Measurements from ENCODE around the gene DNAJC5G. TPM values are rescaled to one million over a fixed set of nuclear protein-coding genes. Genes with fewer than 3 reads are reported as not detected.

Gene DNAJC5G
- total and polyA plus RNA-seq, 2 of the 13 experiments (the other 11 are each of a cell fraction or from before 2014, with no cell fraction given), result 0.05 TPM; not detected in 1

DNA sequence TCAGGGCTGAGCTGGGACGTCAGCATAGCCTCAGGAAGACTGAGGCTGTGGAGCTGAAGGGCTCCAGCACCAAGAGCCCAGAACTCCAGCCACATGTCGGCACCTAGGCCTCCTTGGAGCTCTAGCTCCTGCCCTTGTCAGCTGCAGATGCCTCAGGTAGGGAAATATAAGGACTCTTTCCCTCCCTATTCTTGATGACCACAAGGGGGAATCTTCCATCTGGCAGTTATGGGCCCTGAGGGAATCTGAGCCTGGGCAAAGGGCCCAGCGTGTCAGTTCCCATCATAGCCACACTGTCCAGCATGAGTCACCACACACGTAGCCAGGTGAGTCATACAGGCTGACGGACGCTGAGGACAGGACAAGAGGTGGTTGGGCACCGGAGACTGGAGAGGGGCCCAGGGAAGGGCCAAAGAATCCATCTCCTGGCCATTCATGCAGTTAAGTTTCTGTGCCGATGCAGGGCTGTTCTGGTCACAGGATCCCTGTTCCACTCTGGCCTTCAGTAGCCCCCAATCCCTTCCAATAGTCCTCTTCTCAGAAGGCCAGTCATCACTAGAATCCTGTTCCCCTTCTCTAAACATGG is 45.8 kb downstream of the DNAJC5G start (continued):
- TF ChIP-seq HNRNPK (IDR thresholded peaks at IDR 0.05; ENCODE audit: low read depth, low read length, poor library complexity, severe bottlenecking) (no peak), ELF4 (CRISPR knock-in tag; IDR thresholded peaks at IDR 0.05; ENCODE audit: borderline replicate concordance) (no peak), ZNF367 (CRISPR knock-in tag; IDR thresholded peaks at IDR 0.05; ENCODE audit: borderline replicate concordance) (no peak), ZKSCAN8 (CRISPR knock-in tag; IDR thresholded peaks at IDR 0.05; ENCODE audit: borderline replicate concordance) (peak; percentile 77; the same call in 1 of the 2 replicates), ZNF292 (CRISPR knock-in tag; IDR thresholded peaks at IDR 0.05; ENCODE audit: borderline replicate concordance, low read depth) (peak; percentile 66; the same call in 1 of the 2 replicates), NONO (IDR thresholded peaks at IDR 0.05) (no peak), NONO (CRISPR knock-in tag; conservative IDR thresholded peaks at IDR 0.05) (peak; percentile 71; the same call in 1 of the 2 replicates), RXRA (CRISPR knock-in tag; IDR thresholded peaks at IDR 0.05) (peak; percentile 92), EZH2 (conservative IDR thresholded peaks at IDR 0.05; ENCODE audit: low read depth, low read length) (no peak), ZNF12 (CRISPR knock-in tag; IDR thresholded peaks at IDR 0.05) (peak; percentile 47; the same call in 1 of the 2 replicates), CC2D1A (CRISPR knock-in tag; IDR thresholded peaks at IDR 0.05) (no peak), HIVEP1 (CRISPR knock-in tag; IDR thresholded peaks at IDR 0.05) (0 out of 2 replicates have a peak, but pooled peaks have one; percentile 27), ZFP1 (CRISPR knock-in tag; IDR thresholded peaks at IDR 0.05) (peak; percentile 88), RBM22 (optimal IDR thresholded peaks at IDR 0.05; ENCODE audit: low read length) (peak; percentile 34), SIN3B (IDR thresholded peaks at IDR 0.05; ENCODE audit: low read length) (no peak), ZNF678 (CRISPR knock-in tag; IDR thresholded peaks at IDR 0.05) (no peak), ZNF3 (CRISPR knock-in tag; IDR thresholded peaks at IDR 0.05) (no peak), ZNF326 (CRISPR knock-in tag; IDR thresholded peaks at IDR 0.05; ENCODE audit: borderline replicate concordance) (no peak; the same call in 1 of the 2 replicates)
- TF ChIP-seq, protein P1, sequence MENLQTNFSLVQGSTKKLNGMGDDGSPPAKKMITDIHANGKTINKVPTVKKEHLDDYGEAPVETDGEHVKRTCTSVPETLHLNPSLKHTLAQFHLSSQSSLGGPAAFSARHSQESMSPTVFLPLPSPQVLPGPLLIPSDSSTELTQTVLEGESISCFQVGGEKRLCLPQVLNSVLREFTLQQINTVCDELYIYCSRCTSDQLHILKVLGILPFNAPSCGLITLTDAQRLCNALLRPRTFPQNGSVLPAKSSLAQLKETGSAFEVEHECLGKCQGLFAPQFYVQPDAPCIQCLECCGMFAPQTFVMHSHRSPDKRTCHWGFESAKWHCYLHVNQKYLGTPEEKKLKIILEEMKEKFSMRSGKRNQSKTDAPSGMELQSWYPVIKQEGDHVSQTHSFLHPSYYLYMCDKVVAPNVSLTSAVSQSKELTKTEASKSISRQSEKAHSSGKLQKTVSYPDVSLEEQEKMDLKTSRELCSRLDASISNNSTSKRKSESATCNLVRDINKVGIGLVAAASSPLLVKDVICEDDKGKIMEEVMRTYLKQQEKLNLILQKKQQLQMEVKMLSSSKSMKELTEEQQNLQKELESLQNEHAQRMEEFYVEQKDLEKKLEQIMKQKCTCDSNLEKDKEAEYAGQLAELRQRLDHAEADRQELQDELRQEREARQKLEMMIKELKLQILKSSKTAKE (CRISPR knock-in tag; IDR thresholded peaks at IDR 0.05; ENCODE audit: borderline replicate concordance), result no peak
- TF ChIP-seq, protein P2, sequence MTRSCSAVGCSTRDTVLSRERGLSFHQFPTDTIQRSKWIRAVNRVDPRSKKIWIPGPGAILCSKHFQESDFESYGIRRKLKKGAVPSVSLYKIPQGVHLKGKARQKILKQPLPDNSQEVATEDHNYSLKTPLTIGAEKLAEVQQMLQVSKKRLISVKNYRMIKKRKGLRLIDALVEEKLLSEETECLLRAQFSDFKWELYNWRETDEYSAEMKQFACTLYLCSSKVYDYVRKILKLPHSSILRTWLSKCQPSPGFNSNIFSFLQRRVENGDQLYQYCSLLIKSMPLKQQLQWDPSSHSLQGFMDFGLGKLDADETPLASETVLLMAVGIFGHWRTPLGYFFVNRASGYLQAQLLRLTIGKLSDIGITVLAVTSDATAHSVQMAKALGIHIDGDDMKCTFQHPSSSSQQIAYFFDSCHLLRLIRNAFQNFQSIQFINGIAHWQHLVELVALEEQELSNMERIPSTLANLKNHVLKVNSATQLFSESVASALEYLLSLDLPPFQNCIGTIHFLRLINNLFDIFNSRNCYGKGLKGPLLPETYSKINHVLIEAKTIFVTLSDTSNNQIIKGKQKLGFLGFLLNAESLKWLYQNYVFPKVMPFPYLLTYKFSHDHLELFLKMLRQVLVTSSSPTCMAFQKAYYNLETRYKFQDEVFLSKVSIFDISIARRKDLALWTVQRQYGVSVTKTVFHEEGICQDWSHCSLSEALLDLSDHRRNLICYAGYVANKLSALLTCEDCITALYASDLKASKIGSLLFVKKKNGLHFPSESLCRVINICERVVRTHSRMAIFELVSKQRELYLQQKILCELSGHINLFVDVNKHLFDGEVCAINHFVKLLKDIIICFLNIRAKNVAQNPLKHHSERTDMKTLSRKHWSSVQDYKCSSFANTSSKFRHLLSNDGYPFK (CRISPR knock-in tag; IDR thresholded peaks at IDR 0.05; ENCODE audit: borderline replicate concordance), result peak; percentile 80; the same call in 1 of the 2 replicates
- TF ChIP-seq, protein P3, sequence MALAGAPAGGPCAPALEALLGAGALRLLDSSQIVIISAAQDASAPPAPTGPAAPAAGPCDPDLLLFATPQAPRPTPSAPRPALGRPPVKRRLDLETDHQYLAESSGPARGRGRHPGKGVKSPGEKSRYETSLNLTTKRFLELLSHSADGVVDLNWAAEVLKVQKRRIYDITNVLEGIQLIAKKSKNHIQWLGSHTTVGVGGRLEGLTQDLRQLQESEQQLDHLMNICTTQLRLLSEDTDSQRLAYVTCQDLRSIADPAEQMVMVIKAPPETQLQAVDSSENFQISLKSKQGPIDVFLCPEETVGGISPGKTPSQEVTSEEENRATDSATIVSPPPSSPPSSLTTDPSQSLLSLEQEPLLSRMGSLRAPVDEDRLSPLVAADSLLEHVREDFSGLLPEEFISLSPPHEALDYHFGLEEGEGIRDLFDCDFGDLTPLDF (CRISPR knock-in tag; IDR thresholded peaks at IDR 0.05), result no peak
